CD14-positive monocyte (primary cell): ENCODE measurements around the gene SMIM7. TPM values are rescaled to one million over a fixed set of nuclear protein-coding genes. Genes with fewer than 3 reads are reported as not detected.

ENCODE experiments used
- DNase-seq, 3 donors: peaks; one replicate each; pipeline ENCODE4 v3.0.0-alpha.2; 2011 to 2022
- H2AFZ ChIP-seq: 2 replicates; pipeline ENCODE4 v1.6.0; 2012; ENCODE audit warnings: mild to moderate bottlenecking, low read depth, low read length, inconsistent platforms; ENCODE audit not compliant: insufficient read depth, poor library complexity, severe bottlenecking
- H3K27ac ChIP-seq, 2 donors: 1 replicate in 1 of 2; 2 replicates in 1 of 2; pipeline ENCODE4 v1.5.1; 2012 to 2013; ENCODE audit warnings: low read length in 2 of 2, control low read depth in 1 of 2, inconsistent platforms in 1 of 2, low read depth in 1 of 2, mild to moderate bottlenecking in 1 of 2
- H3K27me3 ChIP-seq, 2 donors: one replicate each; pipeline versions ENCODE4 v1.6.0 to v1.6.1; 2011 to 2013; ENCODE audit warnings: low read length in 2 of 2; ENCODE audit not compliant: control insufficient read depth in 2 of 2, insufficient read depth in 2 of 2
- H3K36me3 ChIP-seq, 2 donors: replicated peaks in 1 of 2; 1 replicate in 1 of 2; 2 replicates in 1 of 2; pipeline versions ENCODE4 v1.5.1 to v1.6.1; 2012 to 2013; ENCODE audit warnings: low read length in 2 of 2, control low read depth in 1 of 2, inconsistent platforms in 1 of 2, mild to moderate bottlenecking in 1 of 2; ENCODE audit not compliant: insufficient read depth in 2 of 2, control insufficient read depth in 1 of 2
- H3K4me1 ChIP-seq, 2 donors: 1 replicate in 1 of 2; 2 replicates in 1 of 2; pipeline versions ENCODE4 v1.5.1 to v1.6.1; 2012 to 2013; ENCODE audit warnings: low read length in 2 of 2, control low read depth in 1 of 2, inconsistent platforms in 1 of 2, mild to moderate bottlenecking in 1 of 2, moderate library complexity in 1 of 2; ENCODE audit not compliant: insufficient read depth in 2 of 2, control insufficient read depth in 1 of 2
- H3K4me2 ChIP-seq: replicated peaks from 2 replicates; pipeline ENCODE3; 2012; ENCODE audit warnings: low read length, moderate library complexity, mild to moderate bottlenecking; ENCODE audit not compliant: poor library complexity, severe bottlenecking; ENCODE audit errors: extremely low read depth
- H3K4me3 ChIP-seq, 3 experiments: fragments of 200-600 bp in 1 of 3; sonication (generic) in 1 of 3; replicated peaks in 1 of 3; 1 replicate in 2 of 3; 2 replicates in 1 of 3; pipeline ENCODE4 v1.5.1; 2011 to 2013; ENCODE audit warnings: low read length in 3 of 3, mild to moderate bottlenecking in 3 of 3, control low read depth in 2 of 3, low read depth in 2 of 3, inconsistent platforms in 1 of 3, moderate library complexity in 1 of 3
- H3K79me2 ChIP-seq: 2 replicates; pipeline ENCODE4 v1.6.0; 2012; ENCODE audit warnings: mild to moderate bottlenecking, control low read depth, inconsistent platforms, low read length, moderate library complexity; ENCODE audit not compliant: insufficient read depth
- H3K9ac ChIP-seq: 2 replicates; pipeline ENCODE4 v1.6.0; 2017; ENCODE audit warnings: low read length, mild to moderate bottlenecking; ENCODE audit not compliant: insufficient read depth, poor library complexity, severe bottlenecking
- H3K9me3 ChIP-seq, 2 donors: replicated peaks in 1 of 2; 1 replicate in 1 of 2; 2 replicates in 1 of 2; pipeline versions ENCODE4 v1.5.1 to v1.6.1; 2012 to 2013; ENCODE audit warnings: low read length in 2 of 2, control low read depth in 1 of 2; ENCODE audit not compliant: control insufficient read depth in 1 of 2, insufficient read depth in 1 of 2
- H4K20me1 ChIP-seq: 2 replicates; pipeline ENCODE4 v1.6.0; 2012; ENCODE audit warnings: mild to moderate bottlenecking, low read length, control low read depth, moderate library complexity; ENCODE audit not compliant: insufficient read depth
- H3K27ac Mint-ChIP-seq, 7 donors: one replicate each; pipeline ENCODE4 v1.8.0; 2020; ENCODE audit warnings: mild to moderate bottlenecking in 7 of 7, mixed read lengths in 7 of 7, moderate library complexity in 6 of 7, inconsistent platforms in 2 of 7
- H3K27me3 Mint-ChIP-seq, 3 donors: one replicate each; pipeline ENCODE4 v1.8.0; 2021 to 2022; ENCODE audit warnings: low read depth in 3 of 3, mild to moderate bottlenecking in 3 of 3, mixed read lengths in 3 of 3, moderate library complexity in 3 of 3, inconsistent platforms in 1 of 3
- H3K36me3 Mint-ChIP-seq, 2 donors: one replicate each; pipeline ENCODE4 v1.8.0; 2020; ENCODE audit warnings: mixed read lengths in 2 of 2, inconsistent platforms in 1 of 2, mild to moderate bottlenecking in 1 of 2
- H3K4me1 Mint-ChIP-seq: one replicate; pipeline ENCODE4 v1.8.0; 2020; ENCODE audit warnings: mild to moderate bottlenecking, mixed read lengths
- H3K4me3 Mint-ChIP-seq, 2 donors: one replicate each; pipeline ENCODE4 v1.8.0; 2020; ENCODE audit warnings: mild to moderate bottlenecking in 2 of 2, mixed read lengths in 2 of 2, moderate library complexity in 1 of 2
- H3K9me3 Mint-ChIP-seq, 7 donors: one replicate each; pipeline ENCODE4 v1.8.0; 2020 to 2022; ENCODE audit warnings: mixed read lengths in 7 of 7, mild to moderate bottlenecking in 6 of 7, moderate library complexity in 6 of 7, inconsistent platforms in 2 of 7
- WGBS: methylation state at CpG from one replicate; pipeline ENCODE4 v1.1.5; 2013; ENCODE audit warnings: missing lambda C conversion rate; ENCODE audit not compliant: insufficient coverage; 5-methylcytosine and 5-hydroxymethylcytosine counted together
- intact Hi-C, 2 donors: fragments of 100-400 bp; cut with micrococcal nuclease; formaldehyde crosslinking; loops; one replicate each; pipeline versions ENCODE4 v1.15.0 to v1.15.1; 2023
- polyA plus RNA-seq, 3 donors: library from polyadenylated mRNA; depleted of rRNA in 1 of 3; unstranded in 2 of 3; stranded (reverse) in 1 of 3; fragments of 300-500 nt in 2 of 3; fragments of >200 nt in 1 of 3; fragmentation: Illumina TruSeq in 2 of 3; gene quantifications; 1 replicate in 2 of 3; 2 replicates in 1 of 3; pipeline ENCODE4 v1.2.3, GENCODE V29; 2012 to 2021
- TF ChIP-seq, protein P1 (sequence below): fragments of 200-600 bp; IDR thresholded peaks from one replicate; pipeline ENCODE4 v1.8.0; 2022; ENCODE audit warnings: antibody characterized with exemption, mild to moderate bottlenecking

Gene SMIM7
- polyA plus RNA-seq, 3 donors: 65.5 to 91.7 (median 86.7) TPM

DNA sequence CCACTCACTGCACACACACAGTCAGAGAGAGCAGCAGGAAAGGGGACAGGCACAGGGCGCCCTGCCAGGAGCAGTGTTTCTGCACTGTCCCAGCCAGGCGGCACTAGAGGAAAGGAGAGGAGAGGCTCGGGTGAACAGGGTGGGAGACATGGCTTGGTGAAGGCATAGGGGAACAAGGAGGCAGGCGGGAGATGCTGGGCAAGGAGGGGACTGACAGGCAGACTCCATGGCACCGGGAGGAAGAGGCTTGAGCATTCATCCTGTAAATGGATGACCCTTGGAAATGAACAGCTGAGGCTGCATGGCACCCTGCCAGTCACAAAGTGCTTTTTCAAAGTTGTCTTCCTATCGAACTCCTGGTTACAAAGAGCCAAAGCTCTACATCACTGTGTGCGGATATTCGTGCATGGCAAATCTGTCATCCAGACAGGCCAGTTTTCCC lies 54.4 kb downstream of the SMIM7 start:
- H3K36me3 Mint-ChIP-seq: peaks cover 10 to 28% of the 10 kb centered on the region in 2 donors
- no peaks in the 10 kb centered on the region for H3K9me3 Mint-ChIP-seq
- H3K4me2 ChIP-seq: no peak overlapping the region
- peaks cover 100% of the 10 kb centered on the region for H3K79me2 ChIP-seq
- H3K4me1 Mint-ChIP-seq: peaks cover 38% of the 10 kb centered on the region
- peaks cover 26 to 32% of the 10 kb centered on the region in 2 donors for H3K4me1 ChIP-seq
- H3K9me3 ChIP-seq: no peaks in the 10 kb centered on the region
- peak overlapping the region in 4 of 7 donors; percentile 43 to 87 (median 67) for H3K27ac Mint-ChIP-seq
- 91% methylated on average over 7 of the region's 8 CpGs for WGBS
- peaks cover 0 to 19% of the 10 kb centered on the region in 2 donors for H3K36me3 ChIP-seq
- H3K4me3 Mint-ChIP-seq: no peak overlapping the region
- TF ChIP-seq, protein P1, sequence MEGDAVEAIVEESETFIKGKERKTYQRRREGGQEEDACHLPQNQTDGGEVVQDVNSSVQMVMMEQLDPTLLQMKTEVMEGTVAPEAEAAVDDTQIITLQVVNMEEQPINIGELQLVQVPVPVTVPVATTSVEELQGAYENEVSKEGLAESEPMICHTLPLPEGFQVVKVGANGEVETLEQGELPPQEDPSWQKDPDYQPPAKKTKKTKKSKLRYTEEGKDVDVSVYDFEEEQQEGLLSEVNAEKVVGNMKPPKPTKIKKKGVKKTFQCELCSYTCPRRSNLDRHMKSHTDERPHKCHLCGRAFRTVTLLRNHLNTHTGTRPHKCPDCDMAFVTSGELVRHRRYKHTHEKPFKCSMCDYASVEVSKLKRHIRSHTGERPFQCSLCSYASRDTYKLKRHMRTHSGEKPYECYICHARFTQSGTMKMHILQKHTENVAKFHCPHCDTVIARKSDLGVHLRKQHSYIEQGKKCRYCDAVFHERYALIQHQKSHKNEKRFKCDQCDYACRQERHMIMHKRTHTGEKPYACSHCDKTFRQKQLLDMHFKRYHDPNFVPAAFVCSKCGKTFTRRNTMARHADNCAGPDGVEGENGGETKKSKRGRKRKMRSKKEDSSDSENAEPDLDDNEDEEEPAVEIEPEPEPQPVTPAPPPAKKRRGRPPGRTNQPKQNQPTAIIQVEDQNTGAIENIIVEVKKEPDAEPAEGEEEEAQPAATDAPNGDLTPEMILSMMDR: no peak
- H3K9ac ChIP-seq: no peak overlapping the region
- no peak overlapping the region for H3K27ac ChIP-seq
- intact Hi-C loops: no loop called here
- no peak overlapping the region for H2AFZ ChIP-seq
- H3K27me3 Mint-ChIP-seq: no peaks in the 10 kb centered on the region
- peaks cover 100% of the 10 kb centered on the region for H4K20me1 ChIP-seq
- no peak for DNase-seq
- no peaks in the 10 kb centered on the region for H3K27me3 ChIP-seq
- H3K4me3 ChIP-seq: no peak overlapping the region

DNA sequence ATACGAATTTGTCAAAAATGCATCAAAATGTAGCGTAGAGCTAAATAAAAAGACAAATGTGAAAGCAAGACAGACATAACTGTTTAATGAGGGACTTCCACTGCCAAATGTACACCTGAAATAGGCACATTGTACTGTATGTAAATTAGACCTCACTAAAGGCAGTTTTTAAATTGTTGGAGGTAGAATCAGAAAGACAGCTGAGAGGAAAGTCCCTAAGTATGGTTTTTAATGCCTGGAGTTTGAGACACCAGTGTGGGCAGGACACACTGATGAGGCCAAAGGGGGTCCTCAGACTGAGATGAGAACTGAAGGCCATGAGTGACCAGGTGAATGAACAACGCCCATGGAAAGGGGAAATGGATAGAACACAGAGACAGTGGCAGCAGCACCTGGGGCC lies 54.8 kb downstream of the SMIM7 start:
- Histone ChIP-seq H3K9me3 (no peaks in the 10 kb centered on the region), H3K9ac (no peak overlapping the region), H3K79me2 (peaks cover 100% of the 10 kb centered on the region), H3K4me1 (peaks cover 26 to 32% of the 10 kb centered on the region in 2 donors), H3K36me3 (peaks cover 0 to 19% of the 10 kb centered on the region in 2 donors), H3K4me3 (no peak overlapping the region), H3K4me2 (no peak overlapping the region), H2AFZ (no peak overlapping the region), H3K27ac (peak overlapping the region in 1 of 2 donors; percentile 11), H3K27me3 (no peaks in the 10 kb centered on the region), H4K20me1 (peaks cover 100% of the 10 kb centered on the region)
- H3K4me3 Mint-ChIP-seq: no peak overlapping the region
- peaks cover 35% of the 10 kb centered on the region for H3K4me1 Mint-ChIP-seq
- H3K27me3 Mint-ChIP-seq: no peaks in the 10 kb centered on the region
- DNase-seq: no peak
- WGBS: 78% methylated on average over 1 of the region's 3 CpGs
- H3K36me3 Mint-ChIP-seq: peaks cover 10 to 27% of the 10 kb centered on the region in 2 donors
- peak overlapping the region in 3 of 7 donors; percentile 65 to 87 (median 69) for H3K27ac Mint-ChIP-seq
- TF ChIP-seq, protein P1: no peak
- no peaks in the 10 kb centered on the region for H3K9me3 Mint-ChIP-seq
- intact Hi-C loops: no loop called here
